ENCODE measurements around the gene LGR5.

DNA sequence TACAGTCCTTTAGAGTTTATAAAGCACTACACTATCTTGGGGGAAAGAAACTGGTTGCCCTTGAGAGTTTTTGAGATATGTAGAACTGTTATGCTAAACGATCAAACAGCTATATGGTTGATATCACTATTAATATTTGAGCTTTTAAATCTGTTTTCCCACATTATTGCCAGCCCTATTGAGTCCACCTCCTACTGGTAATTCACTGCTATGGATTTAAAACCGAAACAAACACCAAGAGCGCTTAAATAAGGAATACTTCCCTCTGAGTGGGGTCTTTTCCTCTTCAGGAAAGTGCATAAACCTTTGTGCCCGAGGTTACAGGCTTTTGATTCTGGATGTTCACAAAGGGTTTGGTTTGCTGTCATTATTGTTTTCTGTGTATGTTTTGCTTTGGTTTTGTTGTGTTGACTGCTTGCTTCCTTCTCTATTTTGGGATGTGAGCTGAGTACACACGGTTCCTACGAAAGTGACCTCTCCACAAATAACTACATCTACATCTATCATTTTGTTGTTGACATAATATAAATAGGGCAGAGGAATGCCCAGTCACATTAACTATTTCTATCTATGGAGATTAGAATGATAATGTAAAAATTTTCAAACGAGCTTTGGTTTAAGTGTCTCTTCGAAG is 44.8 kb downstream of the LGR5 start:
- TF ChIP-seq POLR2A (IDR thresholded peaks at IDR 0.05), result no peak
- TF ChIP-seq, protein P1, sequence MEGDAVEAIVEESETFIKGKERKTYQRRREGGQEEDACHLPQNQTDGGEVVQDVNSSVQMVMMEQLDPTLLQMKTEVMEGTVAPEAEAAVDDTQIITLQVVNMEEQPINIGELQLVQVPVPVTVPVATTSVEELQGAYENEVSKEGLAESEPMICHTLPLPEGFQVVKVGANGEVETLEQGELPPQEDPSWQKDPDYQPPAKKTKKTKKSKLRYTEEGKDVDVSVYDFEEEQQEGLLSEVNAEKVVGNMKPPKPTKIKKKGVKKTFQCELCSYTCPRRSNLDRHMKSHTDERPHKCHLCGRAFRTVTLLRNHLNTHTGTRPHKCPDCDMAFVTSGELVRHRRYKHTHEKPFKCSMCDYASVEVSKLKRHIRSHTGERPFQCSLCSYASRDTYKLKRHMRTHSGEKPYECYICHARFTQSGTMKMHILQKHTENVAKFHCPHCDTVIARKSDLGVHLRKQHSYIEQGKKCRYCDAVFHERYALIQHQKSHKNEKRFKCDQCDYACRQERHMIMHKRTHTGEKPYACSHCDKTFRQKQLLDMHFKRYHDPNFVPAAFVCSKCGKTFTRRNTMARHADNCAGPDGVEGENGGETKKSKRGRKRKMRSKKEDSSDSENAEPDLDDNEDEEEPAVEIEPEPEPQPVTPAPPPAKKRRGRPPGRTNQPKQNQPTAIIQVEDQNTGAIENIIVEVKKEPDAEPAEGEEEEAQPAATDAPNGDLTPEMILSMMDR (IDR thresholded peaks at IDR 0.05), result no peak

Data from Peyer's patch (tissue), 4 donors.